Measurements from ENCODE around the gene DBF4B. TPM values are rescaled to one million over a fixed set of nuclear protein-coding genes. Genes with fewer than 3 reads are reported as not detected.
"Not testable (repeated sequence)": the region's sequence is repeated elsewhere in the genome, so short reads cannot be mapped to it uniquely, and the experiment has no call there.

Gene DBF4B
- total and polyA plus RNA-seq, 4 donors, result 0.44 to 4.5 (median 1.0) TPM

- TF ChIP-seq NR2F2 (IDR thresholded peaks at IDR 0.05) (no peak), GABPA (IDR thresholded peaks at IDR 0.05 in 1 of 2, conservative IDR thresholded peaks at IDR 0.05 in 1 of 2) (no peak)
- TF ChIP-seq, protein P1, sequence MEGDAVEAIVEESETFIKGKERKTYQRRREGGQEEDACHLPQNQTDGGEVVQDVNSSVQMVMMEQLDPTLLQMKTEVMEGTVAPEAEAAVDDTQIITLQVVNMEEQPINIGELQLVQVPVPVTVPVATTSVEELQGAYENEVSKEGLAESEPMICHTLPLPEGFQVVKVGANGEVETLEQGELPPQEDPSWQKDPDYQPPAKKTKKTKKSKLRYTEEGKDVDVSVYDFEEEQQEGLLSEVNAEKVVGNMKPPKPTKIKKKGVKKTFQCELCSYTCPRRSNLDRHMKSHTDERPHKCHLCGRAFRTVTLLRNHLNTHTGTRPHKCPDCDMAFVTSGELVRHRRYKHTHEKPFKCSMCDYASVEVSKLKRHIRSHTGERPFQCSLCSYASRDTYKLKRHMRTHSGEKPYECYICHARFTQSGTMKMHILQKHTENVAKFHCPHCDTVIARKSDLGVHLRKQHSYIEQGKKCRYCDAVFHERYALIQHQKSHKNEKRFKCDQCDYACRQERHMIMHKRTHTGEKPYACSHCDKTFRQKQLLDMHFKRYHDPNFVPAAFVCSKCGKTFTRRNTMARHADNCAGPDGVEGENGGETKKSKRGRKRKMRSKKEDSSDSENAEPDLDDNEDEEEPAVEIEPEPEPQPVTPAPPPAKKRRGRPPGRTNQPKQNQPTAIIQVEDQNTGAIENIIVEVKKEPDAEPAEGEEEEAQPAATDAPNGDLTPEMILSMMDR (IDR thresholded peaks at IDR 0.05; ENCODE audit: low read depth, low read length, missing input control), result no peak
Observed at GRCh38 chr17:44673893-44674292, 34.6 kb upstream of the DBF4B start (continued).

GRCh38 chr17:44677136-44677535, 31.3 kb upstream of the DBF4B start:
- H3K9me3 ChIP-seq (ENCODE audit: control insufficient read depth in 4 of 4, low read length in 3 of 4), result no peaks in the 10 kb centered on the region
- no peaks in the 10 kb centered on the region for H3K4me1 ChIP-seq (ENCODE audit: control insufficient read depth in 4 of 4, insufficient read depth in 4 of 4, low read length in 3 of 4)
- DNase-seq (ENCODE audit: low spot score), result no peak
- 70% methylated on average over 2 of the region's 2 CpGs for WGBS
- H3K9ac ChIP-seq (ENCODE audit: low read depth in 1 of 2, low read length in 2 of 2), result no peak overlapping the region
- peaks cover 3 to 35% (median 26%) of the 10 kb centered on the region in 4 donors for H3K36me3 ChIP-seq (ENCODE audit: control insufficient read depth in 4 of 4, insufficient read depth in 3 of 4, low read depth in 1 of 4, low read length in 3 of 4)
- H3K27ac ChIP-seq (ENCODE audit: low read depth in 1 of 2, low read length in 2 of 2), result no peak overlapping the region
- no peak overlapping the region for H3K4me3 ChIP-seq (ENCODE audit: low read depth in 1 of 3, low read length in 3 of 3)
- TF ChIP-seq, protein P2, sequence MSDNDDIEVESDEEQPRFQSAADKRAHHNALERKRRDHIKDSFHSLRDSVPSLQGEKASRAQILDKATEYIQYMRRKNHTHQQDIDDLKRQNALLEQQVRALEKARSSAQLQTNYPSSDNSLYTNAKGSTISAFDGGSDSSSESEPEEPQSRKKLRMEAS (IDR thresholded peaks at IDR 0.05), result no peak
- TF ChIP-seq NR2F2 (IDR thresholded peaks at IDR 0.05) (no peak), SP1 (IDR thresholded peaks at IDR 0.05) (no peak), HNF4A (conservative IDR thresholded peaks at IDR 0.05) (no peak), FOXA2 (IDR thresholded peaks at IDR 0.05) (no peak)
- TF ChIP-seq, protein P3, sequence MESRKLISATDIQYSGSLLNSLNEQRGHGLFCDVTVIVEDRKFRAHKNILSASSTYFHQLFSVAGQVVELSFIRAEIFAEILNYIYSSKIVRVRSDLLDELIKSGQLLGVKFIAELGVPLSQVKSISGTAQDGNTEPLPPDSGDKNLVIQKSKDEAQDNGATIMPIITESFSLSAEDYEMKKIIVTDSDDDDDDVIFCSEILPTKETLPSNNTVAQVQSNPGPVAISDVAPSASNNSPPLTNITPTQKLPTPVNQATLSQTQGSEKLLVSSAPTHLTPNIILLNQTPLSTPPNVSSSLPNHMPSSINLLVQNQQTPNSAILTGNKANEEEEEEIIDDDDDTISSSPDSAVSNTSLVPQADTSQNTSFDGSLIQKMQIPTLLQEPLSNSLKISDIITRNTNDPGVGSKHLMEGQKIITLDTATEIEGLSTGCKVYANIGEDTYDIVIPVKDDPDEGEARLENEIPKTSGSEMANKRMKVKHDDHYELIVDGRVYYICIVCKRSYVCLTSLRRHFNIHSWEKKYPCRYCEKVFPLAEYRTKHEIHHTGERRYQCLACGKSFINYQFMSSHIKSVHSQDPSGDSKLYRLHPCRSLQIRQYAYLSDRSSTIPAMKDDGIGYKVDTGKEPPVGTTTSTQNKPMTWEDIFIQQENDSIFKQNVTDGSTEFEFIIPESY (IDR thresholded peaks at IDR 0.05), result no peak
- TF ChIP-seq, protein P1 (IDR thresholded peaks at IDR 0.05; ENCODE audit: low read depth, low read length, missing input control), result no peak
- H3K27me3 ChIP-seq (ENCODE audit: control insufficient read depth in 4 of 4, insufficient read depth in 4 of 4, low read length in 3 of 4), result no peaks in the 10 kb centered on the region

DNA sequence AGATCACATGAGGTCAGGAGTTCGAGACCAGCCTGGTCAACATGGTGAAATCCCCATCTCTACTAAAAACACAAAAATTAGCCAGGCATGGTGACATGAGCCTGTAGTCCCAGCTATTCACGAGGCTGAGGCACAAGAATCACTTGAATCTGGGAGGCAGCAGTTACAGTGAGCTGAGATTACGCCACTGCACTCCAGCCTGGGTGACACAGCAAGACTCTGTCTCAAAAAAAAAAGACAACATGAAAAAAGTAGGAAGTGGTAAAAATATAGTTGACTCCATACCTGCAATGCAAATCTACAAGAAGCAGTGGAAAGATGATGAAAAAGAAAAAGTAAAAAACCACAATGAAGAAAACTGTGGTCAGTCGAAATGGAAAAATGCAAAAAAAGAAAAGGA, 25.2 kb upstream of the DBF4B start:
- WGBS, result 92% methylated on average over 4 of the region's 4 CpGs
- H3K9ac ChIP-seq (ENCODE audit: low read depth in 1 of 2, low read length in 2 of 2); H3K4me3 ChIP-seq (ENCODE audit: low read depth in 1 of 3, low read length in 3 of 3); H3K4me1 ChIP-seq (ENCODE audit: control insufficient read depth in 4 of 4, insufficient read depth in 4 of 4, low read length in 3 of 4); H3K27me3 ChIP-seq (ENCODE audit: control insufficient read depth in 4 of 4, insufficient read depth in 4 of 4, low read length in 3 of 4); H3K9me3 ChIP-seq (ENCODE audit: control insufficient read depth in 4 of 4, low read length in 3 of 4); DNase-seq (ENCODE audit: low spot score); H3K27ac ChIP-seq (ENCODE audit: low read depth in 1 of 2, low read length in 2 of 2): not testable (repeated sequence)
- peaks cover 5 to 43% (median 34%) of the 10 kb centered on the region in 4 donors for H3K36me3 ChIP-seq (ENCODE audit: control insufficient read depth in 4 of 4, insufficient read depth in 3 of 4, low read depth in 1 of 4, low read length in 3 of 4)

- WGBS, result 97% methylated on average over 1 of the region's 1 CpG
- H3K27ac ChIP-seq (ENCODE audit: low read depth in 1 of 2, low read length in 2 of 2), result no peak overlapping the region
- H3K4me3 ChIP-seq (ENCODE audit: low read depth in 1 of 3, low read length in 3 of 3), result no peak overlapping the region
- H3K36me3 ChIP-seq (ENCODE audit: control insufficient read depth in 4 of 4, insufficient read depth in 3 of 4, low read depth in 1 of 4, low read length in 3 of 4), result peaks cover 1 to 12% (median 10%) of the 10 kb centered on the region in 4 donors
- no peaks in the 10 kb centered on the region for H3K9me3 ChIP-seq (ENCODE audit: control insufficient read depth in 4 of 4, low read length in 3 of 4)
- no peak overlapping the region for H3K9ac ChIP-seq (ENCODE audit: low read depth in 1 of 2, low read length in 2 of 2)
- no peak for DNase-seq (ENCODE audit: low spot score)
- H3K27me3 ChIP-seq (ENCODE audit: control insufficient read depth in 4 of 4, insufficient read depth in 4 of 4, low read length in 3 of 4), result no peaks in the 10 kb centered on the region
- peaks cover 3 to 25% (median 20%) of the 10 kb centered on the region in 4 donors for H3K4me1 ChIP-seq (ENCODE audit: control insufficient read depth in 4 of 4, insufficient read depth in 4 of 4, low read length in 3 of 4)
- TF ChIP-seq, protein P3 (IDR thresholded peaks at IDR 0.05), result no peak
- TF ChIP-seq SP1 (IDR thresholded peaks at IDR 0.05), result no peak
- TF ChIP-seq GABPA (IDR thresholded peaks at IDR 0.05 in 1 of 2, conservative IDR thresholded peaks at IDR 0.05 in 1 of 2), result no peak
- TF ChIP-seq REST (IDR thresholded peaks at IDR 0.05), result no peak
- no peak for TF ChIP-seq HNF4A (conservative IDR thresholded peaks at IDR 0.05)
- TF ChIP-seq ATF3 (IDR thresholded peaks at IDR 0.05), result no peak
- no peak for TF ChIP-seq EGR1 (IDR thresholded peaks at IDR 0.05; ENCODE audit: low read depth in 2 of 2)
- no peak for TF ChIP-seq JUND (IDR thresholded peaks at IDR 0.05)
Observed at GRCh38 chr17:44687756-44688155, 20.7 kb upstream of the DBF4B start.

Data from liver (tissue), 9 donors.